Gastrocnemius medialis (tissue), 4 donors: ENCODE data around the gene TMUB1. TPM values are rescaled to one million over a fixed set of nuclear protein-coding genes. Genes with fewer than 3 reads are reported as not detected.

Experiments used
- ATAC-seq, 2 donors: fragments of 150-250 bp; one replicate each; pipeline ENCODE4 v1.9.1; 2016
- DNase-seq, 2 donors: peaks; one replicate each; pipeline ENCODE4 v3.0.0-alpha.2; 2019
- H3K27ac ChIP-seq, 4 donors: fragments of 200-600 bp; sonication (generic); 1 replicate in 1 of 4; 2 replicates in 3 of 4; pipeline ENCODE4 v1.5.1; 2016 to 2018; ENCODE audit warnings: mild to moderate bottlenecking in 2 of 4, moderate library complexity in 1 of 4
- H3K27me3 ChIP-seq, 3 donors: fragments of 200-600 bp; sonication (generic) in 2 of 3; 1 replicate in 1 of 3; 2 replicates in 2 of 3; pipeline versions ENCODE4 v1.5.1 to v1.6.0; 2016 to 2019; ENCODE audit warnings: mild to moderate bottlenecking in 1 of 3, moderate library complexity in 1 of 3
- H3K36me3 ChIP-seq, 2 donors: fragments of 200-600 bp; sonication (generic) in 1 of 2; one replicate each; pipeline ENCODE4 v1.5.1; 2017 to 2018
- H3K4me1 ChIP-seq, 2 donors: fragments of 200-600 bp; sonication (generic) in 1 of 2; one replicate each; pipeline ENCODE4 v1.5.1; 2016 to 2017; ENCODE audit warnings: mild to moderate bottlenecking in 2 of 2
- H3K4me3 ChIP-seq, 4 donors: fragments of 200-600 bp; sonication (generic) in 3 of 4; 1 replicate in 1 of 4; 2 replicates in 3 of 4; pipeline ENCODE4 v1.5.1; 2016 to 2019; ENCODE audit warnings: mild to moderate bottlenecking in 2 of 4
- H3K9me3 ChIP-seq, 3 donors: fragments of 200-600 bp; sonication (generic) in 2 of 3; 1 replicate in 1 of 3; 2 replicates in 2 of 3; pipeline ENCODE4 v1.5.1; 2016 to 2019
- POLR2A ChIP-seq, 2 donors: fragments of 450-650 bp; IDR thresholded peaks; one replicate each; pipeline ENCODE4 v1.6.1; 2017; ENCODE audit warnings: antibody characterized with exemption in 2 of 2, mild to moderate bottlenecking in 2 of 2, moderate library complexity in 2 of 2
- in situ Hi-C, 4 donors: fragments of 200-750 bp; cut with MboI; loops; one replicate each; pipeline versions ENCODE4 v1.15.0 to v1.8.0; 2017; ENCODE audit warnings: low sequenced_read_pairs in 4 of 4
- intact Hi-C: fragments of 100-400 bp; cut with DNase I; formaldehyde crosslinking; loops from one replicate; pipeline ENCODE4 v1.15.1; 2023; ENCODE audit warnings: low total_unique reads
- total RNA-seq, 4 donors: library from RNA; depleted of rRNA; stranded (reverse); fragments of >200 nt; gene quantifications; one replicate each; pipeline versions ENCODE4 v1.1.0 to v1.2.3, GENCODE V29; 2016
- TF ChIP-seq, protein P1 (sequence below), 5 experiments: fragments of 450-650 bp in 3 of 5; fragments of 200-600 bp in 2 of 5; sonication (generic) in 2 of 5; IDR thresholded peaks in 4 of 5; conservative IDR thresholded peaks in 1 of 5; 1 replicate in 4 of 5; 2 replicates in 1 of 5; pipeline ENCODE4 v1.5.1; 2016 to 2019; ENCODE audit warnings: antibody characterized with exemption in 5 of 5, mild to moderate bottlenecking in 3 of 5, moderate library complexity in 3 of 5

The TMUB1 gene
- total RNA-seq, 4 donors from 2014 or later = 55.5 to 137 (median 97.4) TPM

GRCh38 chr7:151113344-151114150 lies 30.3 kb upstream of the TMUB1 start:
- TF ChIP-seq, protein P1, sequence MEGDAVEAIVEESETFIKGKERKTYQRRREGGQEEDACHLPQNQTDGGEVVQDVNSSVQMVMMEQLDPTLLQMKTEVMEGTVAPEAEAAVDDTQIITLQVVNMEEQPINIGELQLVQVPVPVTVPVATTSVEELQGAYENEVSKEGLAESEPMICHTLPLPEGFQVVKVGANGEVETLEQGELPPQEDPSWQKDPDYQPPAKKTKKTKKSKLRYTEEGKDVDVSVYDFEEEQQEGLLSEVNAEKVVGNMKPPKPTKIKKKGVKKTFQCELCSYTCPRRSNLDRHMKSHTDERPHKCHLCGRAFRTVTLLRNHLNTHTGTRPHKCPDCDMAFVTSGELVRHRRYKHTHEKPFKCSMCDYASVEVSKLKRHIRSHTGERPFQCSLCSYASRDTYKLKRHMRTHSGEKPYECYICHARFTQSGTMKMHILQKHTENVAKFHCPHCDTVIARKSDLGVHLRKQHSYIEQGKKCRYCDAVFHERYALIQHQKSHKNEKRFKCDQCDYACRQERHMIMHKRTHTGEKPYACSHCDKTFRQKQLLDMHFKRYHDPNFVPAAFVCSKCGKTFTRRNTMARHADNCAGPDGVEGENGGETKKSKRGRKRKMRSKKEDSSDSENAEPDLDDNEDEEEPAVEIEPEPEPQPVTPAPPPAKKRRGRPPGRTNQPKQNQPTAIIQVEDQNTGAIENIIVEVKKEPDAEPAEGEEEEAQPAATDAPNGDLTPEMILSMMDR (IDR thresholded peaks at IDR 0.05 in 4 of 5, conservative IDR thresholded peaks at IDR 0.05 in 1 of 5) = no peak
- no peak for TF ChIP-seq POLR2A (IDR thresholded peaks at IDR 0.05)
- Histone ChIP-seq H3K4me1 (peaks cover 4 to 5% of the 10 kb centered on the region in 2 donors), H3K27me3 (no peaks in the 10 kb centered on the region), H3K27ac (no peak overlapping the region), H3K9me3 (no peaks in the 10 kb centered on the region), H3K4me3 (no peak overlapping the region), H3K36me3 (peaks cover 0 to 11% of the 10 kb centered on the region in 2 donors)
- intact Hi-C loops (no loop called here), in situ Hi-C loops (no loop called here)
- DNase-seq (no peak), ATAC-seq (no peak)

- ATAC-seq (peak; percentile 87 to 89), DNase-seq (peak; percentile 54 to 66)
- peaks cover 4 to 5% of the 10 kb centered on the region in 2 donors for H3K4me1 ChIP-seq
- TF ChIP-seq, protein P1 (IDR thresholded peaks at IDR 0.05 in 4 of 5, conservative IDR thresholded peaks at IDR 0.05 in 1 of 5) = peak; percentile 82 to 96 (median 89)
- no peak for TF ChIP-seq POLR2A (IDR thresholded peaks at IDR 0.05)
- H3K27me3 ChIP-seq = no peaks in the 10 kb centered on the region
- no peaks in the 10 kb centered on the region for H3K9me3 ChIP-seq
- in situ Hi-C loops = no loop called here
- intact Hi-C loops = loop anchor here (1.0 to 2.0 kb wide), 5 partner anchors 24 to 213 kb away; partner anchors contain the start of gene ABCB8
- H3K4me3 ChIP-seq = no peak overlapping the region
- H3K36me3 ChIP-seq = no peaks in the 10 kb centered on the region
- no peak overlapping the region for H3K27ac ChIP-seq
Observed at GRCh38 chr7:151110941-151111645, 27.8 kb upstream of the TMUB1 start.

DNA sequence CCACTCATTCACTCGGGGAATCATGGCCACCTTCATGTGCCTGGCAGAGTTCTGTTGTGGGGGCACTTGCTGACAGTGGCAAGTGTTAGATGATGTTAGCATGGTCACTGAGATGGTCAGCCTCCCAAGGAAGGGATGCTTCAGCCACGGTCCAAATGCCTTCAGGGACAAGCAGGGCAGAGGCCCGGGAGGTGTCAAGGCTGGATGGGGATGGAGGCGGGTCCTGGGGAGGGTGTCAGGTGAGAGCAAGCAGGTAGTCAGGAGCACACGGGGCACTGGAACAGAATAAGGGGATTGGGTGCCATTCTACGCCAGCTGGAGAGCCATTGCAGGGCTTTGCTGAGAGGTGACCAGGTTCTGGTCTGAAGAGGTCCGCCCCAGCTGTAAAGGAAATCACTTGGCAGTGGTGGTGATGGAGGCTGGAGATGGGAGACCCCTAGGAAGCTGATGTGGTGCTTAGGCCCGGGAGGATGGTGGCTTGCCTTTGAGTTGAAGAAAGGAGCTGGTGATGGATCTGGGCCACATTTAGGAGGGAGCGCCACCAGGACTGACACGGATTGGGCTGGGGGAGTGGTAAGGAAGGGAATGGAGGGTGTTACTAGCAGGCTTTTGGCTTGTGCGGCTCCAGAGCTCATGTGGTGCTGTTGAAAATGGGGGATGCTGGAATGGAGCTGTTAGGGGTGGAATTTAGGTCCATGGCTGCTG lies 27.1 kb upstream of the TMUB1 start:
- no peak for DNase-seq

More for the DNA sequence above, 27.1 kb upstream of the TMUB1 start:
- H3K4me3 ChIP-seq = no peak overlapping the region
- no peaks in the 10 kb centered on the region for H3K27me3 ChIP-seq
- TF ChIP-seq, protein P1 (IDR thresholded peaks at IDR 0.05 in 4 of 5, conservative IDR thresholded peaks at IDR 0.05 in 1 of 5) = no peak
- no peak for TF ChIP-seq POLR2A (IDR thresholded peaks at IDR 0.05)
- no peaks in the 10 kb centered on the region for H3K9me3 ChIP-seq
- no peak overlapping the region for H3K27ac ChIP-seq
- ATAC-seq = no peak
- no peaks in the 10 kb centered on the region for H3K36me3 ChIP-seq
- peaks cover 4 to 5% of the 10 kb centered on the region in 2 donors for H3K4me1 ChIP-seq
- in situ Hi-C loops (no loop called here), intact Hi-C loops (loop anchor here (2.0 kb wide), 2 partner anchors 50 to 148 kb away; no protein-coding TSS in a partner anchor)
